ENCODE data around the gene CHEK2.
A peak's percentile ranks its signal among the peaks of the same experiment; 100 is the strongest.
"Not testable (repeated sequence)": the region's sequence is repeated elsewhere in the genome, so short reads cannot be mapped to it uniquely, and the experiment has no call there.

CHEK2 gene

GRCh38 chr22:28741200-28741784, 328 bp downstream of the CHEK2 start:
- no peak for DNase-seq (ENCODE audit: low spot score)

DNA sequence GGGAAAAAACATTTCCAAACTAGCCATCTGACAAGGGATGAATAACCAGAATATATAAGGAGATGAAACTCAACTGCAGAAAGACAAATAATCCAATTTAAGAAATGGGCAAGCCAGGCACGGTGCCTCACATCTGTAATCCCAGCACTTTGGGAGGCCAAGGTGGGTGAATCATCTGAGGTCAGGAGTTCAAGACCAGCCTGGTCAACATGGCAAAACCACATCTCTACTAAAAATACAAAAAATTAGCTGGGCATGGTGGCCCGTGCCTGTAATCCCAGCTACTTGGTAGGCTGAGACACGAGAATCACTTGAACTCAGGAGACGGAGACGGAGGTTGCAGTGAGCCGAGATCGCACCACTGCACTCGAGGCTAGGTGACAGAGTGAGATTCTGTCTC, 2.7 kb downstream of the CHEK2 start:
- not testable (repeated sequence) for DNase-seq (ENCODE audit: low spot score)

DNA sequence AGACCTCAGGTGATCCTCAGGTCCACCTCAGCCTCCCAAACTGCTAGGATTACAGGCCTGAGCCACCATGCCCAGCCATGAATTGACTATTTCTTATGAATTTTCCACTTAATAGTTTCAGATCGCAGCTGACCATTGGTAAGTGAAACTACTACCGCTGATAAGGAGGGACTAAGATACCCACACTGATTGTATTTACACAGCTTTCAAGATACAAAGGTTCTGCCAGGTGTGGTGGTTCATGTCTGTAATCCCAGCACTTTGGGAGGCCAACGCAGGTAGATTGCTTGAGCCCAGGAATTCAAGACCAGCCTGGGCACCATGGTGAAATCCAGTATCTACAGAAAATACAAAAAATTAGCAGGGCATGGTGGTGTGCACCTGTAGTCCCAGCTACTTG, 3.9 kb downstream of the CHEK2 start:
- DNase-seq (ENCODE audit: low spot score) = no peak

- no peak for DNase-seq (ENCODE audit: low spot score)
Observed at GRCh38 chr22:28736301-28737155, 5.1 kb downstream of the CHEK2 start.

DNA sequence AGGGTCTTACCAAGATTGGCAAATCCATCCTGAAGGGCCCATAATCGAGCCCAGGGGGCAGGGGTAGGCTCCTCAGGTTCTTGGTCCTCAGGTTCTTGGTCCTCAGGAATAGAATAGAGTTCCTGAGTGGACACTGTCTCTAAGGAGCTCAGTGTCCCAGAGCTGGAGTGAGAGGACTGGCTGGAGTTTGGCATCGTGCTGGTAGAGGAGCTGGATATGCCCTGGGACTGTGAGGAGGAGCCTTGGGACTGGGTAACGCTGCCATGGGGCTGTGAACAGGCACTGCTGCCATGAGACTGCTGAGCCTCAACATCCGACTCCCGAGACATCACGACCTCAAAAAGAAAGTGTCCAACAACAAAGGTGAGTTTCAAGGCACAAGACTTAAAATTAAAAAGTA, 7.2 kb downstream of the CHEK2 start:
- DNase-seq (ENCODE audit: low spot score) = no peak

DNA sequence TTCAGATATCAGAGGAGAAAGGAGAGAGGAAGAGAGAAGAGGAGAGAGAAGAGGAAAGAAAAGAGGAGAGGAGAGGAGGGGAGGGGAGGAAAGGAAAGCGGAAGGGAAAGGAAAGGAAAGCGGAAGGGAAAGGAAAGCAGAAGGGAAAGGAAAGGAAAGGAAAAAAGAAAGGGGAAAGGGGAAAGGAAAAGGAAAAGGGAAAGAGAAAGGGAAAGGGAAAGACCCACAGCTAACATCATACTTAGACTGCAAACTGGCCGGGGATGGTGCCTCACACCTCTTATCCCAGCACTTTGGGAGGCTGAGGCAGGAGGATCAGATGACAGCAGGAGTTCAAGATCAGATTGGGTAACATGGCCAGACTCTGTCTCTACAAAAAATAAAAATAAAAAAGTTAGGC, 11.4 kb downstream of the CHEK2 start:
- no peak for DNase-seq (ENCODE audit: low spot score)

GRCh38 chr22:28728621-28729313, 12.9 kb downstream of the CHEK2 start:
- DNase-seq (ENCODE audit: low spot score) = no peak

GRCh38 chr22:28728002-28728401, 13.6 kb downstream of the CHEK2 start:
- no peak for DNase-seq (ENCODE audit: low spot score)

- DNase-seq (ENCODE audit: low spot score) = no peak
Observed at GRCh38 chr22:28718044-28718443, 23.6 kb downstream of the CHEK2 start.

DNA sequence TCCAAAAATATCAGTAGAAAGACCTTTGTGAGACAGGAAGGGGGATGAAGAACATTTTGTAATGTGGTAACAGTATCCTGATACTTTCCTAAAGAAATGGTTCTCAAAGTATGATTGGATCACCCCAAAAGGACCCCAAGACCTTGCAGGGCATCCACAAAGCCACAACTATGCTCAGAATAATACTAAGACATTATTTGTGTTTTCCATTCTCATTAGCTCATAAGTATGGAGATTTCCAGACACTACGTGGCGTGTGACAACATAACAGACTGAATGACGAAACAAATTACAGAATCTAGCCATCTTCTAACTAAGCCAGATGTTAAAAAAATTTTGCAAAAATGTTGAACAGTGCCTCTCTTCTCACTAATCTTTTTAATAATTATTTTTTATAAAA, 24.9 kb downstream of the CHEK2 start:
- DNase-seq (ENCODE audit: low spot score) = no peak

DNA sequence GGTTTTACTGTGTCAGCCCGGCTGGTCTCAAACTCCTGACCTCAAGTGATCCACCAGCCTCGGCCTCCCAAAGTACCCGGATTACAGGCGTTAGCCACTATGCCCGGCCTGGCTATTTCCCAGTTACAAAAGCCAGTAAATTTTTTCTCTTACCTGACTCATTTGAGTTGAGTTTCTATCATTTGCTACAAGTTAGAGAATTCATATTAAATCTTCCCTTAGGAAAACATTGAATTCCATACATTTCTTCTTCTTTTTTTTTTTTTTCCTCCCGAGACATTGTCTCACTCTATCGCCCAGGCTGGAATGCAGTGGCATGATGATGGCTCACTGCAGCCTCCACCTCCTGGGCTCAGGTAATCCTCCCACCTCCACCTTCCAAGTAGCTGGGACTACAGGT, 26.0 kb downstream of the CHEK2 start:
- no peak for DNase-seq (ENCODE audit: low spot score)

- DNase-seq (ENCODE audit: low spot score) = no peak
Observed at GRCh38 chr22:28714043-28714628, 27.5 kb downstream of the CHEK2 start.

DNA sequence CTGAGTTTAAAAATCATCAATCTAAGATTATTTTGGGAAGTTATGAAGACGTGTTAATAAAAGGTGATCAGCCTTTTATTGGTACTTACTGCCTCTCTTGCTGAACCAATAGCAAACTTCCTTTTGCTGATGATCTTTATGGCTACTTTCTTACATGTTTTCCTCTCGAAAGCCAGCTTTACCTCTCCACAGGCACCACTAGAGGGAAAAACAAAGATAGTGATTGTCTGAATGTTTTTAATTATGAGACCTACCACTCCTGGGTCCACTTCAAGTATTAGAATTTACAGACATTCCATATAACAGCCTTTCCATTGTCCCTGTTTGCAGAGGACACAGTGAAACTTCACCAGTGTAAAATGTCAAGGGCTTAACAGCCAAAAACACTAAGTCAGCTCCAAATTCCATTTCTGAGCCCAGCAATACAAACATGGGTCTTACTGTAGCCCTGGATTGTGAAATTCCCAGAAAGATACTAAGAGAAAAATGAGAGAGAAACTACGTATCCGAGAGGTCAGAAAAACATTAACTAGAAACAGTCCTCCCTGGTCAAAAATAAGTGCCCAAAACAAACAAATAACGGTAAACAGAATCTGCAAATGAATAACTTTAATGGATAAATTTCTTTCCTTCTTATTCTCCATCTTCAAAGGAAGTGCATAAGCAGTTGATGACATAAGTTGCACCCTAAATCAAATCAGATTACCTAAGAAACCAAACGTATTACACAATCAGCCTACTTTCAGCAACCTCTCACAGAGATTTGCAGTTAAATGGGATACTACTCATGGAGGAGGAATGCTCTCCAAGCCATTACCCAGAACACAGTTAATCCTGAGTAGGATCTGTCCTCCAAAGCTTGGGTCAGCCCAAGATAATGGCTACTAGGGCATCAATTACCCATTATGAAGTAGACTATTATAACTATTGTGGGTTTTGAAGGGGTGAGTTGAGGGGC, 29.5 kb downstream of the CHEK2 start:
- peak; percentile 26 for DNase-seq (ENCODE audit: low spot score)

DNA sequence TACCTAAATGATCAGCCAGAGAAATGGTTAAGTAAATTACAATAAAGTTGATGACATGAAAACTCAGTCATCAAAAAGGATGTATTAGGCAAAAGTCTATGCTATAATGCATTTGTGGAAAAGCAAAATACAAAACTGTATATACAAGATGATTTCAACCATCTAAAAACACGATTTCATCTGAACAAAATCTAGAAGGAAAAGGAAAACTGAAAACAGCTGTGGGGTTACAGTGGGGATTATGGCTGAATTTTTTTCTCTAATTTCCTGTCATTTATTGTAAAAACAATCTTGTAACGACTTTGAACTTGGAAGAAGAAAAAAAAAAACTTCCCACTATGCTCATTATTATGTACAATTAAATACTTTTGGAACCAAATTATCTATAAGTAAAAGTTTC, 30.3 kb downstream of the CHEK2 start:
- DNase-seq (ENCODE audit: low spot score) = no peak

DNA sequence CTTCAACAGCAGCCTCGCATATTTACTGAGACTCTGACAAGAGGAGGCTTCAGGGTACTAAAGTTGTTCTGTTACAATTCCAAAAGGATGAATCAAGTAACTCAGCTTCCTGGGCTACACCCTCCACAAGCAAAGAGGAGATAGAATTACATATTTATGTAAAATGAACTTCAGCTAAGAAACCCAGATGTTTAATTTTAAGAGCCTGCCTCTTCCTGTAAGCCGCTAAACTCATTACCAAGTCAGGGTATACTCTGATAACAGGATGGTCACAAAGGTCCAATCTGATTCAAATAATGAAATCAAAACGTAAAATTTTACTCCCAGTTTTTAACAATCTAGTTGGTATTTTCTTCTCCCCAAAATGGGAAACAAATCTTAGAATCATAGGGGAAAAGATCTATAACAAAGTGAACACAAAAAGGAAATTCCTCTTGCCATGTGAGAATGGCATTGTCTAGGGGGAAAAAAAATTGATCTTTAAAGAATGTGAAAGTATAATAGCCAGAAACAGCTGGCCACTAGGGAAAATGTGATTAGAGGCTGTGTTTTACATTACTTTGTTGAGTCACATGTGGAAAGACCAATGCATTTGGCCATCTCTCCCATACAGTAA, 30.9 kb downstream of the CHEK2 start:
- no peak for DNase-seq (ENCODE audit: low spot score)

DNA sequence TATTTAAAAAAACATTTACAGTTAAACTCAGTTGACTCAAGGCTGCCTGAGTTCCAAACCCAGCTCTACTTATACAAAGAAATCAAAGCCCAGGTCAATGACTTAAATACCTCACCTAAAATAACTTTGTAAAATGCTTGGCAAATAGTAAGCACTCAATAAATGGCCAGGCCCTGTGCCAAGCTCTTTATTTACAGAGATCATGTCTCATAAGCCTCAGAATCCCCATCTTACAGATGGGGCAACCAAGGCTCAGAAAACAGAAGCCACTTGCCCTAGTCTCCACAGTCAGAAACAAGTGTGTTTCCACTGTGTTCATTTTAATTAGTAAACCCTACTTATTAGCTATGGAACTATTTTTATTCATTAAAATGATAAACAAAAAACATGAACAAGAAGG, 31.5 kb downstream of the CHEK2 start:
- no peak for DNase-seq (ENCODE audit: low spot score)

DNA sequence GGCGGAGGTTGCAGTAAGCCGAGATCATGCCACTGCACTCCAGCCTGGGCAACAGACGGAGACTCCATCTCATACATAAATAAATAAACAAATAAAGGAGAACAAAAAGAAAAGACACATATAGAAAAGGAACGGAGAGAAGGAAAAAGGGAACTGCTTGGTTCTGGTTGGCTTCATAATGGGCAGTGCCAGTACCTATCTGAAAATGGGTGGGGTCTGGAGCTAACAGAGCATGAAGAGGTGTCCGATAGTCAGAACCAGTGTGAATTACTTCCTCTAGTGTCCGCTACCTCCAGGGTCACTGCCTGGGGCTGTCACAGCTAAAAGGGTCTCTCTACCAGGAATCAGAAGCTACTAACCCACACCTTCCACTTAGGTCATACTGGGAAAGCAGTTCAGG, 34.8 kb downstream of the CHEK2 start:
- no peak for DNase-seq (ENCODE audit: low spot score)

GRCh38 chr22:28703436-28703835, 38.2 kb downstream of the CHEK2 start:
- DNase-seq (ENCODE audit: low spot score) = no peak

DNA sequence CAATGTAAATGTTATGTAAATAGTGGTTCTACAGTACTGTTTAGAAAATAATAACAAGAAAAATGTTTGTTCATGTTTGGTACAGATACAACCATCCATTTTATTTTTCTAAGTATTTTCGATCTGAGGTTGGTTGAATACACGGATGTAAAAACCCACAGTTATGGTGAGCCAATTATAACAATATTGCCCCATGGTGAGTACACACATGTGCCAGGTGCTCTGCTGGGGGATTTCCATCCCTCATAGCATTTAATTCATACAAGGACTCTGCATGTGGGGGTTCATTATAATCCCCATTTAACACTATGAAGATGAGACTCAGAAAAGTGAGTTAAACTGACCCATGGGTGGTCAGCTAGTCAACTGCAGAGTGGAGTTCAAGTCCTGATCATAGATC, 38.7 kb downstream of the CHEK2 start:
- no peak for DNase-seq (ENCODE audit: low spot score)

GRCh38 chr22:28693041-28693760, 48.4 kb downstream of the CHEK2 start:
- DNase-seq (ENCODE audit: low spot score) = not testable (repeated sequence)

DNA sequence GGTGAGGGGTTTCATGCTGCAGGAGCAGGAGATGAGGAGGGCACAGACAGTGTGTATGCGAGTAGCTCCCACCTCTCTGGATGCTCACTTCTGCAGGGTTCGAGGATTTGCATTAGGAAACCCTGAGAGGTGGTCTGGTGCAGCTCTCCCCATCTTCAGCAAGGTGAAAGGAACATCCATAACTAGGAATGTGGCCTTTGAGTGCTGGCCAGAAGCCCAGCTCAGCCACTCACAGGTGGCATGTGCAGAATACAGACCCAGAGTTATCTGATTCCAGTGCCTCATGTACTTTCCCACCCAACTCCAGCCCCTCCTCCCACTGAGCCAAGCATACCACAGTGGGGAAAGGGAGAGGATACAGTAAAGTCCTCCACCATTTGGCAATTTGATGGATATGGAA, 51.8 kb downstream of the CHEK2 start:
- DNase-seq (ENCODE audit: low spot score) = not testable (repeated sequence)

Data from COLO829 (cell line).